Measurements from ENCODE around the gene MED8. TPM values are rescaled to one million over a fixed set of nuclear protein-coding genes. Genes with fewer than 3 reads are reported as not detected.

MED8 gene
- total and polyA plus RNA-seq, 2 of the 13 experiments (the other 11 are each of a cell fraction or from before 2014, with no cell fraction given) = 16.9 to 77.4 TPM

DNA sequence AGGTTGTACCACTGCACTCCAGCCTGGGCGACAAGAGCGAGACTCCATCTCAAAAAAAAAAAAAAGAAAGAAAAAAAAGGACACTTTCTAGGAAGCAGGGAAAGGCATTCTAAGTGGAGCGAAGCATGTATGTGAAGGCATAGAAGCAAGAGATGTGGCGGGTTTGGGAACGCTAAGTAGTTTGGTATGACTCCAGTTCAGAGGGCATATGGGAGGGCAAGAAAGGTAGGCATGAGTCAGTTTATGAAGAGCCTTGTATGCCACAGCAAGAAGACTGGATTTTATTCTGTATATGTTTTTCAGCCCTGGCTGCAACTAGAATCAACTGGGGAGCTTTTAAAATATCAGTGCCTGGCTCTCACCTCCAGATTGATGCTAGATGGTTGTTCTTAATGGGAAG lies 17.4 kb downstream of the MED8 start:
- no peak overlapping the region for H3K4me3 ChIP-seq (replicated peaks in 1 of 3; ENCODE audit: insufficient read depth in 1 of 3, low read depth in 2 of 3, low read length in 3 of 3)
- CTCF ChIA-PET (ENCODE audit: low intra/inter-chr PET ratio, low total read pairs) = no interaction called here
- H3K4me1 ChIP-seq (ENCODE audit: insufficient read depth, low read length) = peaks cover 11% of the 10 kb centered on the region; the same call in 1 of the 2 replicates
- intact Hi-C loops (cut with micrococcal nuclease; ENCODE audit: unreplicated experiment) (no loop called here), in situ Hi-C loops (cut with HindIII; ENCODE audit: extremely low pct_ligation_motif_present, low pct_unique_long_range_greater_than_20kb) (no loop called here)
- WGBS (ENCODE audit: low lambda C conversion rate) = 95% methylated on average over 5 of the region's 5 CpGs
- ATAC-seq (no peak), DNase-seq (ENCODE audit: low spot score) (no peak), FAIRE-seq (no peak)
- no peaks in the 10 kb centered on the region for H3K27me3 ChIP-seq (ENCODE audit: control insufficient read depth in 1 of 2, insufficient read depth in 2 of 2, low read length in 2 of 2)
- H3K79me2 ChIP-seq (ENCODE audit: insufficient read depth, low read length) = peaks cover 6% of the 10 kb centered on the region
- H3K9me3 ChIP-seq (ENCODE audit: low read length) = no peaks in the 10 kb centered on the region
- no peak for TF ChIP-seq ZSCAN21 (CRISPR knock-in tag; IDR thresholded peaks at IDR 0.05; ENCODE audit: borderline replicate concordance)
- TF ChIP-seq NFYC (CRISPR knock-in tag; IDR thresholded peaks at IDR 0.05) = no peak
- no peak for TF ChIP-seq MLXIP (CRISPR knock-in tag; IDR thresholded peaks at IDR 0.05; ENCODE audit: borderline replicate concordance)
- no peak for TF ChIP-seq POGZ (CRISPR knock-in tag; IDR thresholded peaks at IDR 0.05)
- no peak for TF ChIP-seq SALL2 (CRISPR knock-in tag; IDR thresholded peaks at IDR 0.05)
- TF ChIP-seq HES4 (CRISPR knock-in tag; IDR thresholded peaks at IDR 0.05; ENCODE audit: borderline replicate concordance) = no peak
- no peak for TF ChIP-seq PBX2 (CRISPR knock-in tag; IDR thresholded peaks at IDR 0.05)
- TF ChIP-seq SAP130 (CRISPR knock-in tag; IDR thresholded peaks at IDR 0.05; ENCODE audit: low read depth) = no peak
- no peak for TF ChIP-seq HHEX (CRISPR knock-in tag; IDR thresholded peaks at IDR 0.05)
- TF ChIP-seq SALL1 (CRISPR knock-in tag; IDR thresholded peaks at IDR 0.05) = no peak
- no peak for TF ChIP-seq ZNF33A (CRISPR knock-in tag; IDR thresholded peaks at IDR 0.05; ENCODE audit: borderline replicate concordance)
- no peak for TF ChIP-seq WIZ (CRISPR knock-in tag; IDR thresholded peaks at IDR 0.05)
- TF ChIP-seq ERF (CRISPR knock-in tag; IDR thresholded peaks at IDR 0.05) = no peak
- TF ChIP-seq ZNF383 (CRISPR knock-in tag; IDR thresholded peaks at IDR 0.05; ENCODE audit: borderline replicate concordance) = no peak
- no peak for TF ChIP-seq ELF3 (CRISPR knock-in tag; IDR thresholded peaks at IDR 0.05)
- no peak for TF ChIP-seq MIER2 (CRISPR knock-in tag; IDR thresholded peaks at IDR 0.05)
- POLR2A ChIA-PET = no interaction called here
- no peaks in the 10 kb centered on the region for H3K36me3 ChIP-seq (replicated peaks in 1 of 2; ENCODE audit: control insufficient read depth in 1 of 2, insufficient read depth in 2 of 2, low read length in 2 of 2)
- BruUV-seq (replicated peaks) = no TSS peak
- no peak overlapping the region for H3K4me2 ChIP-seq (ENCODE audit: low read depth, low read length)
- H2AFZ ChIP-seq (ENCODE audit: low read length) = no peak overlapping the region
- no peaks in the 10 kb centered on the region for H4K20me1 ChIP-seq (ENCODE audit: insufficient read depth, low read length)
- H3K27ac ChIP-seq (ENCODE audit: extremely low read length, insufficient read depth, low read length) = no peak overlapping the region
- H3K9ac ChIP-seq (ENCODE audit: insufficient read depth, low read depth, low read length) = no peak overlapping the region

Measured in HepG2 (cell line).